K562 (cell line): ENCODE data around the gene COG3. TPM values are rescaled to one million over a fixed set of nuclear protein-coding genes. Genes with fewer than 3 reads are reported as not detected.
A peak's percentile ranks its signal among the peaks of the same experiment; 100 is the strongest.

Source experiments
- ATAC-seq: fragments of 200-7000 bp; cut with Tn5 transposase; 3 replicates; pipeline ENCODE4 v1.9.1; 2020; ENCODE audit warnings: moderate library complexity
- Bru-seq: library from RNA; stranded (reverse); fragments of 400-500 nt; gene quantifications from one replicate; lab custom pipeline; 2021; lab: Mats Ljungman, UMichigan
- BruChase-seq, 2 experiments: library from RNA; stranded (reverse); fragments of 400-500 nt; gene quantifications; one replicate each; lab custom pipeline; 2021; lab: Mats Ljungman, UMichigan
- BruUV-seq: library from RNA; stranded (reverse); fragments of 400-500 nt; replicated peaks from 2 replicates; lab custom pipeline; 2021; lab: Mats Ljungman, UMichigan
- CTCF ChIA-PET: fragments of 300-600 bp; formaldehyde crosslinking; extraction: SDS; loops from one replicate; lab custom pipeline; 2021; ENCODE audit warnings: low intra/inter-chr PET ratio; lab: Yijun Ruan, JAX
- POLR2A ChIA-PET: fragments of 300-600, 350-650 bp; sonication (Branson Sonifier 250); formaldehyde crosslinking; extraction: SDS; loops from one replicate; lab custom pipeline; 2021; ENCODE audit warnings: antibody characterized with exemption, inconsistent platforms; lab: Yijun Ruan, JAX
- DNase-seq, 4 experiments: peaks; one replicate each; pipeline versions ENCODE4 v3.0.0 to v3.0.0-alpha.2; 2011 to 2018; ENCODE audit warnings: low spot score in 3 of 4, mixed read lengths in 3 of 4; ENCODE audit errors: extremely low read depth in 1 of 4
- FAIRE-seq: peaks from 2 replicates; lab custom pipeline; 2011; peaks lifted over from hg19 to GRCh38; lab: Jason Lieb, UNC
- H2AFZ ChIP-seq: 2 replicates; pipeline ENCODE4 v1.6.0; 2011; ENCODE audit warnings: low read depth, low read length, control low read depth, inconsistent platforms
- H3K27ac ChIP-seq: fragments of 200-600 bp; 3 replicates; pipeline ENCODE4 v1.8.0; 2011; ENCODE audit warnings: low read depth, mild to moderate bottlenecking, control low read depth, inconsistent platforms, low read length, moderate library complexity, mixed read lengths; ENCODE audit errors: extremely low read depth
- H3K27me3 ChIP-seq, 2 experiments: fragments of 300-600 bp in 1 of 2; 2 replicates in 1 of 2; 3 replicates in 1 of 2; pipeline versions ENCODE4 v1.6.0 to v1.8.0; 2011; ENCODE audit warnings: inconsistent platforms in 2 of 2, low read length in 2 of 2, mild to moderate bottlenecking in 1 of 2, mixed read lengths in 1 of 2, moderate library complexity in 1 of 2; ENCODE audit not compliant: control insufficient read depth in 2 of 2, insufficient read depth in 2 of 2
- H3K36me3 ChIP-seq: fragments of 300-600 bp; 3 replicates; pipeline ENCODE4 v1.8.0; 2011; ENCODE audit warnings: mild to moderate bottlenecking, low read length, inconsistent platforms; ENCODE audit not compliant: control insufficient read depth, insufficient read depth
- H3K4me1 ChIP-seq, 2 experiments: fragments of 200-600 bp in 1 of 2; replicated peaks in 1 of 2; 2 replicates in 1 of 2; 3 replicates in 1 of 2; pipeline versions ENCODE4 v1.5.1 to v1.8.0; 2011; ENCODE audit warnings: inconsistent platforms in 2 of 2, low read length in 2 of 2, mild to moderate bottlenecking in 1 of 2, mixed read lengths in 1 of 2, moderate library complexity in 1 of 2; ENCODE audit not compliant: control insufficient read depth in 2 of 2, insufficient read depth in 2 of 2
- H3K4me2 ChIP-seq: 2 replicates; pipeline ENCODE4 v1.6.1; 2011; ENCODE audit warnings: low read length, control low read depth, inconsistent platforms, mixed read lengths; ENCODE audit not compliant: insufficient read depth
- H3K4me3 ChIP-seq: fragments of 200-600 bp; sonication (generic), shearing (Covaris generic); 2 replicates; pipeline ENCODE4 v1.5.1; 2016; ENCODE audit warnings: control low read depth, inconsistent platforms
- H3K79me2 ChIP-seq: fragments of 200-600 bp; 3 replicates; pipeline ENCODE4 v1.8.0; 2011; ENCODE audit warnings: low read length, inconsistent platforms; ENCODE audit not compliant: control insufficient read depth, insufficient read depth
- H3K9ac ChIP-seq, 2 experiments: 2 replicates each; pipeline versions ENCODE4 v1.6.0 to v1.6.1; 2011; ENCODE audit warnings: low read depth in 2 of 2, low read length in 2 of 2, control low read depth in 1 of 2, inconsistent platforms in 1 of 2, mild to moderate bottlenecking in 1 of 2, mixed read lengths in 1 of 2; ENCODE audit not compliant: insufficient read depth in 1 of 2
- H3K9me1 ChIP-seq: one replicate; pipeline ENCODE4 v1.6.0; 2011; ENCODE audit warnings: inconsistent platforms, mild to moderate bottlenecking, low read length, moderate library complexity; ENCODE audit not compliant: control insufficient read depth, insufficient read depth
- H3K9me3 ChIP-seq: replicated peaks from 2 replicates; pipeline ENCODE4 v1.5.1; 2011; ENCODE audit warnings: low read depth, low read length, inconsistent platforms; ENCODE audit not compliant: control insufficient read depth, insufficient read depth
- H4K20me1 ChIP-seq: replicated peaks from 2 replicates; pipeline ENCODE4 v1.6.1; 2011; ENCODE audit warnings: low read length, inconsistent platforms, mixed read lengths; ENCODE audit not compliant: control insufficient read depth, insufficient read depth
- FOSL1 ChIP-seq: fragments of 200-800 bp; sonication (Bioruptor generic); conservative IDR thresholded peaks from 2 replicates; pipeline ENCODE4 v1.6.1; 2016; ENCODE audit warnings: missing genetic modification characterization, missing compliant biosample characterization
- HDAC2 ChIP-seq: fragments of 450-650 bp; IDR thresholded peaks from 2 replicates; pipeline ENCODE4 v1.6.1; 2016; ENCODE audit warnings: mild to moderate bottlenecking
- TGIF2 ChIP-seq: sonication (generic); formaldehyde crosslinking; IDR thresholded peaks from 2 replicates; pipeline ENCODE4 v1.8.1; 2022; ENCODE audit warnings: mild to moderate bottlenecking, missing genetic modification reagents, moderate library complexity
- ZBTB40 ChIP-seq, 2 experiments: fragments of 450-650 bp in 1 of 2; sonication (generic) in 1 of 2; formaldehyde crosslinking in 1 of 2; IDR thresholded peaks; 2 replicates each; pipeline versions ENCODE4 v1.7.1 to v1.9.0; 2016 to 2022; ENCODE audit warnings: inconsistent platforms in 1 of 2, mild to moderate bottlenecking in 1 of 2, missing genetic modification reagents in 1 of 2
- WGBS: fragments of 100-300 bp; shearing (Covaris generic); methylation state at CpG from one replicate; pipeline ENCODE4 v1.1.6; 2016; ENCODE audit warnings: low coverage, mixed read lengths; ENCODE audit not compliant: insufficient coverage; ENCODE audit errors: missing lambda C conversion rate; 5-methylcytosine and 5-hydroxymethylcytosine counted together
- in situ Hi-C: fragments of 300-500 bp; cut with MboI; formaldehyde crosslinking; loops from 4 replicates; pipeline ENCODE4 v1.15.0; 2018; ENCODE audit warnings: inconsistent platforms, mixed read lengths
- intact Hi-C: fragments of 100-400 bp; cut with micrococcal nuclease; formaldehyde crosslinking; loops from 2 replicates; pipeline ENCODE4 v1.14.2; 2022
- long read RNA-seq, 3 experiments: library from polyadenylated mRNA in 2 of 3; library from RNA in 1 of 3; unstranded in 2 of 3; stranded (forward) in 1 of 3; transcript quantifications; one replicate each; pipeline ENCODE4 v2.0.0, GENCODE V29; 2019 to 2022
- polyA minus RNA-seq, 3 experiments: library from RNA; depleted of rRNA, polyadenylated mRNA; stranded (reverse); fragments of >200 nt; gene quantifications; 2 replicates each; pipeline ENCODE4 v1.2.3, GENCODE V29; 2011
- polyA plus RNA-seq, 8 experiments: library from polyadenylated mRNA; depleted of rRNA in 4 of 8; stranded (reverse) in 5 of 8; unstranded in 3 of 8; fragments of >200 nt; fragmentation: Nextera tagmentation in 2 of 8; fragmentation: Illumina TruSeq in 1 of 8; extraction: Ambion mirVana in 2 of 8; extraction: Trizol in 1 of 8; gene quantifications; 2 replicates each; pipeline versions ENCODE4 v1.2.1 to v1.2.3, GENCODE V29; 2011 to 2014; ENCODE audit warnings: inconsistent platforms in 1 of 8, missing spikeins in 1 of 8
- total RNA-seq, 7 experiments: library from RNA; depleted of rRNA in 6 of 7; stranded (reverse); fragments of >200 nt in 6 of 7; fragmentation: Illumina TruSeq in 2 of 7; extraction: Trizol in 2 of 7; gene quantifications; 2 replicates each; pipeline versions ENCODE4 v1.2.1 to v1.2.3, GENCODE V29; 2011 to 2021; ENCODE audit warnings: low replicate concordance in 1 of 7

COG3 gene
- total RNA-seq (2011; cell fraction: chromatin; rRNA removed; ENCODE audit: low replicate concordance) = 44.7 and 71.6 TPM in 2 replicates
- 40.5 and 43.9 TPM in 2 replicates for total RNA-seq (2011; cell fraction: nucleolus; rRNA removed)
- 40.6 and 42.3 TPM in 2 replicates for total RNA-seq (2011; cell fraction: nucleoplasm; rRNA removed)
- total RNA-seq (2014; rRNA removed) = 22.9 and 36.6 TPM in 2 replicates
- total RNA-seq (2014; rRNA removed; fragmentation: Illumina TruSeq; extraction: Trizol) = 12.9 and 14.2 TPM in 2 replicates
- 16.9 and 17.4 TPM in 2 replicates for total RNA-seq (2015; rRNA removed; fragmentation: Illumina TruSeq; extraction: Trizol)
- total RNA-seq (2021) = 12.5 and 14.5 TPM in 2 replicates
- polyA plus RNA-seq (2011; rRNA removed) = 18.7 and 19.0 TPM in 2 replicates
- 9.3 and 13.3 TPM in 2 replicates for polyA plus RNA-seq (2011; cell fraction: cytosol; rRNA removed)
- 32.8 and 34.6 TPM in 2 replicates for polyA plus RNA-seq (2011; cell fraction: nucleus; rRNA removed)
- polyA plus RNA-seq (2012) = 19.4 and 20.3 TPM in 2 replicates
- 10.6 and 13.7 TPM in 2 replicates for polyA plus RNA-seq (2014; fragmentation: Illumina TruSeq; extraction: Trizol)
- 1 to 10 TPM; 3.9 to 4.3 TPM for polyA plus RNA-seq (2014; fragmentation: Nextera tagmentation; extraction: Ambion mirVana)
- polyA plus RNA-seq (2014; rRNA removed) = 15.8 and 16.5 TPM in 2 replicates
- 25.6 and 34.4 TPM in 2 replicates for polyA minus RNA-seq (2011; rRNA and poly(A)+ RNA removed)
- 6.0 and 10.2 TPM in 2 replicates for polyA minus RNA-seq (2011; cell fraction: cytosol; rRNA and poly(A)+ RNA removed)
- polyA minus RNA-seq (2011; cell fraction: nucleus; rRNA and poly(A)+ RNA removed) = 40.4 and 61.9 TPM in 2 replicates
- Bru-seq, nascent RNA = percentile 73 among the genes with signal in this experiment
- BruChase-seq, experiment 1, labeled RNA remaining after a 2-hour chase = percentile 81 among the genes with signal in this experiment
- BruChase-seq, experiment 2, labeled RNA remaining after a 6-hour chase = percentile 82 among the genes with signal in this experiment
- long read RNA-seq, experiment 1, full-length matches to known transcripts = 13 of 22 reads
- long read RNA-seq, experiment 1, partial matches to known transcripts = 2 of 22 reads
- long read RNA-seq, experiment 1, other reads (novel, unspliced or antisense) = 7 of 22 reads
- long read RNA-seq, experiment 2, partial matches to known transcripts = 3 of 5 reads
- long read RNA-seq, experiment 2, other reads (novel, unspliced or antisense) = 1 of 5 reads
- long read RNA-seq, experiment 3, partial matches to known transcripts = 0 of 2 reads
- long read RNA-seq, experiment 3, other reads (novel, unspliced or antisense) = 2 of 2 reads

GRCh38 chr13:45464687-45465453 lies at the start of gene COG3:
Gene COG3, plus strand, starts transcription at chr13:45464939. Its CDS starts 98 bp downstream, at chr13:45465037.
- Histone ChIP-seq H2AFZ (peak within 1 kb of the TSS; percentile 93), H3K79me2 (peaks cover 42% of the 10 kb centered on the region), H3K36me3 (peaks cover 7% of the 10 kb centered on the region; the same call in 2 of the 3 replicates), H3K9me1 (no peaks in the 10 kb centered on the region), H3K4me1 (peaks cover 0 to 9% of the 10 kb centered on the region in 2 experiments; a peak in 3 of 5 replicates), H3K4me2 (peak within 1 kb of the TSS; percentile 95), H3K9ac (peak within 1 kb of the TSS; percentile 93 to 96), H3K27me3 (no peaks in the 10 kb centered on the region), H3K9me3 (no peaks in the 10 kb centered on the region), H3K4me3 (peak within 1 kb of the TSS; percentile 93), H4K20me1 (peaks cover 7% of the 10 kb centered on the region; the same call in 1 of the 2 replicates), H3K27ac (peak within 1 kb of the TSS; percentile 87)
- TSS peak; percentile 54 for BruUV-seq
- DNase-seq (peak; percentile 71 to 93 (median 82)), FAIRE-seq (peak; percentile 98), ATAC-seq (peak; percentile 98)
- ChIA-PET CTCF (no interaction called here), POLR2A (interaction anchor here (0.7 to 1.7 kb wide), 6 partner anchors 17 to 123 kb away, joined by 3 to 4 read pairs (median 4); partner anchors contain the start of gene SLC25A30)
- in situ Hi-C loops = no loop called here
- under 1% methylated on average over 48 of the region's 63 CpGs for WGBS
- intact Hi-C loops = loop anchor here (2.0 to 10.0 kb wide), 2 partner anchors 46 to 90 kb away; partner anchors contain the start of gene SLC25A30
- no peak; the same call in 1 of the 2 replicates for TF ChIP-seq HDAC2
- peak; percentile 100 for TF ChIP-seq ZBTB40 (IDR thresholded peaks at IDR 0.05)
- TF ChIP-seq ZBTB40 (CRISPR knock-in tag; IDR thresholded peaks at IDR 0.05) = peak; percentile 99
- 0 out of 2 replicates have a peak, but pooled peaks have one; percentile 22 for TF ChIP-seq TGIF2 (CRISPR knock-in tag)
- peak; percentile 34; the same call in 1 of the 2 replicates for TF ChIP-seq FOSL1 (tag)
